ENCODE measurements around the gene PTPRM.
A peak's percentile ranks its signal among the peaks of the same experiment; 100 is the strongest.
"Not testable (repeated sequence)": the region's sequence is repeated elsewhere in the genome, so short reads cannot be mapped to it uniquely, and the experiment has no call there.

The PTPRM gene

GRCh38 chr18:8030201-8030600, 463.1 kb downstream of the PTPRM start:
- DNase-seq, result no peak

DNA sequence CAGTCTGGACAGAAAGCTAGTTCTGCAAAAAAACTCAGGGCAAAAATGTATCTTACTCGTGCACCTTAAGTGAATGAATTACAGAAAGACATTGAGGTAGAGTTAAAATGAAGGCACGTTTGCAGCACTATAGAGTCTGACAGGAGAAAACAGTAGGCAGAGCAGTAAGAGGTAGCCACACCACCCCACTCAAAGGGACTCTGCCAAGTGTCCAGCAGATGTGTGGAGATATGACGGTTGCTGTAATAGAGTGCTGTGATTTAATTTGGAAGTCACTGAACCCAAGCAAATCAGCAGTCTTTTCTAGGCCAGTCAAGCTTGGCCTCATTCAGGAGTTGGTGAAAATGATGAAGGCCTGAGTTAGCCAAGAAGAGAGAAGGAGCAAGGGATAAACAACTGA, 464.4 kb downstream of the PTPRM start:
- DNase-seq, result no peak

- DNase-seq, result no peak
These were observed 467.6 kb downstream of the PTPRM start for GRCh38 chr18:8034674-8035073.

DNA sequence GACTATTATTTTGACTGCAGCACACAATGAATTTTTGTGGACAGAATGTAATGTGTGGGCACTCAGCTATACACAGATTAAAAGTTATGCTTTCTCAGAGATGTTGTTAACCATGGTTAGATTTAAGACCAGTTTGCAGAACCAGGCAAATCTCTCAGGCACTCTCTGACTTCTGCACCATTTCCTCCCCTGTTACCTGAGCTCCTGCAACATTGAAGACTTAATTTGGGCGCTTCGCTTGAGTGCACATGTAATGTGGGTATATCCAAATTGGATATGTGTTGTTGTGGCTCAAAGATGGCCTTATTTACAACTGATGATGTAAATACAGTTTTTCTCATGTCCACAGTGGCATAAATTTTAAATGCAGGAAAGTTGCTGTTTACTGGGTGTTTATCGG, 469.4 kb downstream of the PTPRM start:
- no peak for DNase-seq

- DNase-seq, result no peak
These were observed 470.2 kb downstream of the PTPRM start for GRCh38 chr18:8037296-8037695.

- DNase-seq, result no peak
These were observed 472.9 kb downstream of the PTPRM start for GRCh38 chr18:8040021-8040420.

GRCh38 chr18:8041526-8042111, 474.5 kb downstream of the PTPRM start:
- DNase-seq, result no peak

GRCh38 chr18:8044004-8044403, 476.9 kb downstream of the PTPRM start:
- DNase-seq, result no peak

- no peak for DNase-seq
These were observed 478.2 kb downstream of the PTPRM start for GRCh38 chr18:8045160-8045883.

DNA sequence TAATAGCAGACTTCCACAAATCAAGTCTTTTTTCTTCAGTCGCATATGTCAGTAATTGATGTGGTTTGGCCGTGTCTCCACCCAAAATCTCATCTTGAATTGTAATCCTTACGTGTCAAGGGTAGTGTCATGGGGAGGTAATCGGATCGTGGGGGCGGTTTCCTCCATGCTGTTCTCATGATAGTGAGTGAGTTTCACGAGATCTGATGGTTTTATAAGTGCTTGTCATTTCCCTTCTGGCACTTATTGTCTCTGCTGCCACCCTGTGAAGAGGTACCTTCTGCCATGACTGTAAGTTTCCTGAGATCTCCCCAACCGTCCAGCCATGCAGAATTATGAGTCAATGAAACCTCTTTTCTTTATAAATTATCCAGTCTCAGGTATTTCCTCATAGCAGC, 478.8 kb downstream of the PTPRM start:
- DNase-seq, result no peak

GRCh38 chr18:8046441-8046840, 479.3 kb downstream of the PTPRM start:
- no peak for DNase-seq

DNA sequence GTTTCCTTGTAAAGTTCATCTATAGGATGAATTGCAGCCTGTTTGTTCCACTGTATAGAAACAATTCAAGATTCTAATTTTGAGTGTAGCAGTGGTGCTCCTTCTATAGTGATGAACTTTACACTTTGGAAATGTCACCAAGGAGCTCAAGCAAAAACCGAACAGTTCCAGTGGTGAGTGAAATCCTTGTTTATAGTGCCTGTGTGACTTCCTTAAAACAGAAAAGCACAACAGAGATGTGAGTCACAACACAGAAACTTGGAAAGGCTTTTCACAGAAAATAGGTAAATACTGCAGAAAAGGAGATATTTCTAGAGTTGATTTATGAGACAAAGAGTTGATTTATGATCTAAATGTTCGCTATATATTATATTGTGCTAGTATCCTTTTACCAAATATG, 482.0 kb downstream of the PTPRM start:
- no peak for DNase-seq

GRCh38 chr18:8050616-8051329, 483.7 kb downstream of the PTPRM start:
- no peak for DNase-seq

DNA sequence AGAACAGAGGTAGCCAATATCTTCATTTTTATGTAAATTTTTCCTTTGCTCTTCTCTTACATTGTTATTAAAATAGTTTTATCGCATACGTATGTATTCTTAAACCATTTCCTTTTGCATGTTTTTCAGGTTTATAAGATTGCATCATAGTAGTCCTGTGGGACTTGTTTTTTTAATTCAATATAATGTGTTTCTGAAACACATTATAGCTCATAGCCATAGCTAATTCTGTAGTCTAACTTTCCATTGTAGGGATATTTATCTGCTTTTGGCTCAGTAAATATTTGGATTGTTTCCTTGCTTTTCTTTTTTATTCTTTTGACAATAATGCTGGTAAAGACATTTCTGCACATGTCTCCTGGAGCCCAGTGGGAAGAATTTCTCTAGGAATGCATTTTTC, 484.3 kb downstream of the PTPRM start:
- DNase-seq, result no peak

GRCh38 chr18:8052237-8052701, 485.2 kb downstream of the PTPRM start:
- peak; percentile 73 for DNase-seq

DNA sequence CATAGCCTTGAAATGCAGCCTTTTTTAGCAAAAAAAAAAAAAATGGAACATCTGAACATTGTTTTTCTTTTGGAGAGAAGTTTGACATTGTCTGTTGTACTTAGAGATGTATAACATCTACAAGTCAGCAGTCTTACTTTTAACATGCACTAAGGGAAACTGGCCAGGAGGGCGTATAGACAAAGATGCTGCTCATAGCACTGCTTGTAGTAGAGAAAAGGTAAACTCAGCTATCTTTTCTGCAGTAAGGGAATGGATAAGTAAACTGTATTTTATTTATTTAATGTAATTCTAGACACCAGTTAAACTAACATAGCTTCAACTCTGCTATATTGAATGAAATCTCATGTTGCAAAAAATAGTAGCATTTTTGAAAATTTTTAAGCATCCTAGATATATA, 489.6 kb downstream of the PTPRM start:
- no peak for DNase-seq

GRCh38 chr18:8063152-8063551, 496.0 kb downstream of the PTPRM start:
- not testable (repeated sequence) for DNase-seq

DNA sequence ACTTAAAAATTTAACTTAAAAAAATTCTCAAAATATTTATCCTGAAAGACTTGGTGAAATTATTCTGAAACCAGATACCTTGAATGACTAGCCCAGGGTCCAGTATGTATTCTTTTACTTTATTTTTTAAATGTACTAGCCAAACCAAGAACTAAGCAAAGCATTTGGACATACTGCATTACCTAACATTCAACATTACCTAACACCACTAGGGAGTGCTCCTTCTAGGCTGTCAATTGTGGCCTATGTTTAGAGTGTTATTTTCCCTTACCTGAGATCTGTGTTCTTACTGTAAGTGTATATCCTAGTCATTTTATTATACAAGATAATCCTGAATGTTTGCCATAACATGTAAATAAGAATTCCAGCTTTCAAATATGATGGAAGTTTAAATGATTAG, 496.6 kb downstream of the PTPRM start:
- DNase-seq, result no peak

- no peak for DNase-seq
These were observed 498.2 kb downstream of the PTPRM start for GRCh38 chr18:8065284-8065683.

- no peak for DNase-seq
These were observed 498.7 kb downstream of the PTPRM start for GRCh38 chr18:8065773-8066172.

GRCh38 chr18:8069708-8070107, 502.6 kb downstream of the PTPRM start:
- no peak for DNase-seq

GRCh38 chr18:8073167-8073566, 506.1 kb downstream of the PTPRM start:
- no peak for DNase-seq

DNA sequence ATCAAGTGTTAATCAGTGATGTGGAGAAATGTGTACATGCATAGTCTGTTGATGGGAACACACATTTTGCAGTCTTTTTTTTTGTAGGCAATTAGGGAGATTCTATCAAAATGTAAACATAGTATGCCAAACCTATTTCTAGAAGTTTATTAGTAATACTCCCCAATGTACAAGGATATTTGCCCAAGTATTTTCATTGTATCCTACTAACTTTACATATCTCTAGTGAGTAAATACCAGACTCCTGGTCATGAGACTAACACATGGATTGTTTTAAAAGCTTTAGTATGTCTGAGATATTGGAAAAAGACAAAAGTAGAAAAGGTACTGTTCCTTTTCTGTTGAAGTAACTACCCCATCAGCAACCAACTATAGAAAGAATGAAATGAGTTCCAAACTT, 513.0 kb downstream of the PTPRM start:
- DNase-seq, result no peak

- DNase-seq, result no peak
These were observed 514.2 kb downstream of the PTPRM start for GRCh38 chr18:8081267-8081666.
